Measurements from ENCODE around the gene MPZL3. TPM values are rescaled to one million over a fixed set of nuclear protein-coding genes. Genes with fewer than 3 reads are reported as not detected.

Gene MPZL3
- total RNA-seq: 0.20 and 0.37 TPM in 2 replicates

GRCh38 chr11:118251858-118252652 is at the start of gene MPZL3:
Gene MPZL3, minus strand, starts transcription at chr11:118252365. Its CDS starts 71 bp downstream, at chr11:118252294.

GRCh38 chr11:118263695-118264568 is 11.8 kb upstream of the MPZL3 start, which contains the start of gene MPZL2:
Gene MPZL2, minus strand, starts transcription at chr11:118264297. Its CDS starts 144 bp downstream, at chr11:118264153.

GRCh38 chr11:118224511-118225188 is 27.5 kb downstream of the MPZL3 start, which contains the start of gene JAML:
Gene JAML, minus strand, starts transcription at chr11:118225011. Its CDS starts 10,145 bp downstream, at chr11:118214866.

Small RNAs within 50 kb of the gene (small RNA-seq; reads per million reads assigned to genes)
- not detected for gene HSPE1P18

Other genes with a start within 250 kb of the MPZL3 start
- gene TMPRSS4, start 175.3 kb downstream of the MPZL3 start, total RNA-seq: not detected in 2 replicates
- gene SMIM35, start 165.4 kb downstream of the MPZL3 start, total RNA-seq: not detected in 2 replicates
- not detected in 2 replicates for gene SCN4B, start 99.5 kb downstream of the MPZL3 start, total RNA-seq
- under 0.01 TPM in 1 of 2 replicates, not detected in the other for gene SCN2B, start 75.7 kb downstream of the MPZL3 start, total RNA-seq
- gene JAML, start 27.4 kb downstream of the MPZL3 start, total RNA-seq: not detected in 2 replicates
- not detected in 2 replicates for gene MPZL2, start 11.9 kb upstream of the MPZL3 start, total RNA-seq
- gene CD3E, start 52.4 kb upstream of the MPZL3 start, total RNA-seq: not detected in 2 replicates
- not detected in 2 replicates for gene CD3D, start 90.3 kb upstream of the MPZL3 start, total RNA-seq
- gene CD3G, start 92.0 kb upstream of the MPZL3 start, total RNA-seq: not detected in 2 replicates
- 43.4 and 54.2 TPM in 2 replicates for gene UBE4A, start 107.2 kb upstream of the MPZL3 start, total RNA-seq
- gene ATP5MG, start 149.2 kb upstream of the MPZL3 start, total RNA-seq: 26.6 and 31.6 TPM in 2 replicates
- 28.7 and 39.1 TPM in 2 replicates for gene KMT2A, start 184.1 kb upstream of the MPZL3 start, total RNA-seq

Data from subcutaneous preadipocyte (primary cell).